Stimulated activated CD8-positive, alpha-beta memory T cell treated with anti-CD3 and anti-CD28 coated beads, Interleukin-2, amount 100 ng/mL, for 48 hours (primary cell): ENCODE results near the gene LAMP5.

Source experiments
- DNase-seq, 2 donors: peaks; one replicate each; pipeline ENCODE4 v3.0.0-alpha.2; 2020; ENCODE audit warnings: low read depth in 2 of 2

Gene LAMP5

DNA sequence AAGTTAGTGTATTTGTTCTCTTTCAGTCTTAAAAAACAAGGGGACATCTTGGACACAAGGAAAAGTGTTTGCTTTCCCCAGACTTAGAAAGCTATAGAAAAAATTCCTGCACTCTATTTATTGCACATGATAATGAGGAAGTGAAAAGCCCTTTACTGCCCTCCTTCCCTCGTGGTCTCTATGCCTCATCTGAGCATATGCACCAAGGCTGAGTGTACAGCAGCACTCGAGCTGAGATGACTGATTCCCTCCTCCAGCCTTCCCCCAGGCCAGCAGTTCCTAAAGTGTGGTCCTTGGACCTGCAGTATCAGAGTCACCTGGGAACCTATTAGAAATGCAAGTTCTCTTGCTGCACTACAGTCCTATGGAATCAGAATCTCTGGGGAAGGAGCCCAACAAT is 14.3 kb upstream of the LAMP5 start:
- no peak for DNase-seq

DNA sequence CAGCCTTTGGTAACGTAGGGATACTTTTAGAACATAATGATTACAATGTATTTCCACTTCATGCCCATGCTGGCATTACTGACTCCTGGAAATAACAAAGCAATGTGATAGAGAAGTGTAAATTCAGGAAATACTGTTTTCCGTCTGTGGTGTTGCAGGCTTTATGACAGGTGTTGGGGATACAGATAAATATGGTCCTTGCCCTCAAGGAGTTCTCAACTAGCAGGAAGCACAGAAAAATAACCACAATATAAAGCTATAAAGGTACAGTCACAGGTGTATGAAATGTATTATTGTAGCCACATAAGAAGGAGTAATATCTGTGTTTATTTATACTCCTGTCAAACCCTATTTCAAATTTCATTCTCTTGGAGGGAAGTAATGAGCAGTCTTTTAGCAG is 12.9 kb upstream of the LAMP5 start:
- no peak for DNase-seq

GRCh38 chr20:9503526-9504245 is 10.7 kb upstream of the LAMP5 start:
- DNase-seq: no peak

DNA sequence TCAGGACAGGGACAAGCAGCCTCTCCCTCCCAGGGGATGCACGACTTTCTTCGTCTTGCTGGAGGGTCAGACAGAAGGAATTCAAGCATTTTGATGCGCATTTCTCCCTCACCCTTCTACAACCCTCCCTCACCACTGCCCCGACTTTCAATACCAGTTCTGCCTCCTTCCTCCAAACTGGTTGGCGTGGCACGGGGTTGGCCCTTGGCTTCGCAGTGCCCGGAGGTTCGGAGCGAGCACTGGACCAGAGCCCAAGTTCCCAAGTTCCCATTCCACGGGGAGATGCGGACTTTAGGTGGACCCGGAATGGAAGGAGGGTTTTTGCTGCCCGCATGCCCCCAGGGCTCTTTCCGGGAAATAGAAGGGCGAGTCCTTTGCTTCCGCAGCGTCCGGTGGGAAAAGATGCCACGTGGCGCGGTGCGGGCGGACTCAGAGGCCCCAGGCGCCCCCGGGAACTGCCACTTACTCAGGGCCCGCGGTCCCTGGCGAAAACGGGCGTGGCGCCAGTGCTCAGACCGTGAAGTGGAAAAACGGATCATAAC is 8.0 kb upstream of the LAMP5 start:
- no peak for DNase-seq

DNA sequence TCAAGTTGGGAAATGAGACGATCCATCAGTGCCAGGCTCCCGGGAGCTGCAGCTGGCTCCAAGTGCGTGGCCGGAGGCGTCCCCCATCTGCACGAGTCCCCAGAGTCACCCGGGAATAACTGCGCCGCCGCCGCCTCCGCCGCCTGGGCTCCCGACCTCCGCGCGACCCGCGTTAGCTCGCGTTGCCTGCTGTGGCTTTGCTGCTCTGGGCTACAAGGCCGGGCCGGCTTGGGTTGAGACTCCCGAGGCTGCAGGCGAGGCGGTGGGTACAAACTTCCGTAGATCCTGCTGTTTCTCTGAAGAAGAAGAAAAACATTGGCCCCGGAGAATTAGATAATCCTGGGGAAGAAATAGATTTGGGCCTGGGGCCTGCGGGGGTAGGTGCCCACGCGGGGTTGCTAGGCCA is 7.4 kb upstream of the LAMP5 start:
- DNase-seq: no peak

GRCh38 chr20:9507544-9508239 is 6.7 kb upstream of the LAMP5 start:
- no peak for DNase-seq

DNA sequence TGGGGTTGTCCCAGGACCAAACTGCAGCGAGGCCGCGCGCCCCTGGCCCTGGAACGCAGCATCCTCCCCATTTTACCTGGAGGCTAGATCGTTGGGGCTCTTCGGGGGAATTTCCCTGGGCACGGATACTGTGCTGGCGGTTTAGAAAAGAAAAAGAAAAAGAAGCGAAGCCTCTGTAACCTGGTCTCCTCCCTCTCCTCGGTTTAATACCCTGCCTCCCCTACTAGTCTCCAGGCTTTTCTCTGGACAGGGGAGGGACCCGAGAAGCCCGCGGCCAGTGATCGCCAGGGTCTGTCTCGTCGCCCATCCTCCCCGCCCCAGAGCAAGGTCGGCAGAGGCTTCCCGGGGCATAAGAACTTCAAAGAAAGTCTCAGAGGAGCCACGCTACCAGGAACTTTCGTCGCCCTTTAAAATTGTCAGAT is 6.1 kb upstream of the LAMP5 start:
- no peak for DNase-seq

- no peak for DNase-seq
Measured at GRCh38 chr20:9508696-9509178, 5.7 kb upstream of the LAMP5 start.

GRCh38 chr20:9509246-9509645 is 5.1 kb upstream of the LAMP5 start:
- DNase-seq: no peak

DNA sequence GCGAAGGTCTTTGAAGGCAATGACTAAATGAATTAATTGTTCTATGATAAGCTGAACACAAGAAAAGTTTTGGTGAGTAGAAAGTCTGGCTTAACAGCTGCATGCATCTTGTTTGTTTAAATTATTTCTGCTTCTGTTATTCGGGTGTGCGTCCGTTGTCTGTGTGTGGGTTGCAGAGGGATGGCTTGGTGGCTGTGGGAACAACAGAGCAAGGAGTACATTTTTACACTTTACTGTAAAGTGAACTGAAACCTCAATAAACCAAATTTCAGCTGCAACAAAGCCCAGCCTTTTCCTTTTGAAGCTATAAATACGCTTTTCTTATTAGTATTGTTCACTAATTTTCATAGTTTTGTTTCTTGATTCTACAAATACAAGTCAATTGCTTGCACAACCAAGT is 3.5 kb upstream of the LAMP5 start:
- DNase-seq: no peak

- DNase-seq: no peak
Measured at GRCh38 chr20:9514072-9514460, 324 bp upstream of the LAMP5 start.

GRCh38 chr20:9515214-9515585 is 810 bp downstream of the LAMP5 start:
- DNase-seq: no peak

- DNase-seq: no peak
Measured at GRCh38 chr20:9515741-9516233, 1.4 kb downstream of the LAMP5 start.

GRCh38 chr20:9516234-9516871 is 2.0 kb downstream of the LAMP5 start:
- no peak for DNase-seq

GRCh38 chr20:9517297-9518162 is 3.1 kb downstream of the LAMP5 start:
- DNase-seq: no peak

DNA sequence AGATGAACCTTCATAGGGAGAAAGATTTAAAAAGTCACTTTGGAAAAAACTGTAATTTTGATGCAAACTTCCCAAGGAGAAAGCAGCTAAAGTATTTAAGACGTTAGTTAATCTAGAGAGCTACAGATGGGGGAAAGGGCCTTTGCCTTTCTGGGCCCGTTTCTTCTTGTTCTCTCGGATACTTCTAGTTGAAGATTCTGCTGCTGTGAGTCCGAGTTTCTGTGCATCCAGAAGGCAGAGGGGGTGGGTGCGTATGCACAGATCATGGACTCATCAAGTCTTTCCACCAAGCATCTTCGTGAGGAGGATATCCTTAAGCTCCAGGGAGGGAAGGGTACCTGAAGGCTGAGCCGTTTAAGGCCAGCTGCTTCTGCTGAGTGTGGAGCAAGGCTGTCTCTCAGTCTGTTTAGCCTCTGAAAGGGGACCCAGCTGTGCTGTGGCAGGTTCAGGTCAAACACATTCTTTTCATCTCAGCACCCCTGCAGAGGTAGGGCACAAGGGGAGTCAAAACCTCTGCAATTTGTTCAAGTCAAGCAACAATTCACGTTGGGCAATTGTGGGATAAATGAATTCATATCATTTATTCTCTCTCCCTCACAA is 4.3 kb downstream of the LAMP5 start:
- no peak for DNase-seq

- DNase-seq: no peak
Measured at GRCh38 chr20:9520086-9520485, 5.7 kb downstream of the LAMP5 start.

- no peak for DNase-seq
Measured at GRCh38 chr20:9523636-9524035, 9.2 kb downstream of the LAMP5 start.

- no peak for DNase-seq
Measured at GRCh38 chr20:9531581-9531980, 17.2 kb downstream of the LAMP5 start.

DNA sequence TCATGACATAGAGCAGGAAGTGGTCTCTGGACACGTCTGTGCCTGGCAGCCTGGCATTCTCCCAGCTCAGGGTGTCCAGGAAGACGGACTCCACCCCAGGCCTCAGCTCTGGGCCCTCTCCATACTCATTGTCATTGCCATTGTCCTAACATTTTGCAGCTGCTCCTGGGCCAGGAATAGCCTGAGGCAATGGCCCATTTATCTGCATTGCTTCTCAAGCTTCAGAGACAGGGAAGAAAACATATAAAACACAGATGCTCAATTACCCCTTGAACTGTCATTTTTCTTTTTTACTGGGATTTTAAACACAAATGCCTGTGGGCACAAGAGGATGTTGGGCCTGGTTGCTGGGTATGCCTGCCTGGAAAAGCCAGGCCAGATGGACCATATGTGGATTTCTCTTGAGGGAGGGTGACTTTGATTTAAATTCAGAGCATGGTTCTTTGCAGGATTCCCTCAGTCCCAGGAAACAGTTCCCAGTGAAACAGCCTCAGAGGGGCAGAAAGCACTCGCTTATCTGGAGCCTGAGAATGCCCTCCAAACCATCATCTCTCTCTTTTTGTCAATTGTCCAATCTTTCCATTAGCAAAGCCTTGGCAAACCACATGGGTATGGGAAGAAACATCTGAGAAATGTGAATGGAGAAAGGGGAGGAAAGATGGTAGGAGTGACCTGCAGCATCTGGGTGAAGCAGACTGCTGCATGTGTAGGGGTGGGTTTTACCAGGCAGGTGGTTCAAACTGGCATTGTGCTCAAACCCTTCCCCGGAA is 17.9 kb downstream of the LAMP5 start:
- no peak for DNase-seq
